RWPE2 (cell line): ENCODE data around the gene ZBTB32.
A peak's percentile ranks its signal among the peaks of the same experiment; 100 is the strongest.

ENCODE experiments used
- ATAC-seq: fragments of 200-7000 bp; cut with Tn5 transposase; 3 replicates; pipeline ENCODE4 v1.9.1; 2021; ENCODE audit warnings: low read depth
- DNase-seq: peaks from one replicate; pipeline ENCODE4 v3.0.0-alpha.2; 2020; ENCODE audit warnings: low spot score
- H3K27ac ChIP-seq: fragments of 450-650 bp; 2 replicates; pipeline ENCODE4 v1.5.1; 2017; ENCODE audit warnings: mild to moderate bottlenecking; ENCODE audit not compliant: poor library complexity, severe bottlenecking
- H3K27me3 ChIP-seq: fragments of 250-450 bp; sonication (Bioruptor Pico); 2 replicates; pipeline ENCODE4 v1.5.1; 2021; ENCODE audit warnings: mild to moderate bottlenecking, moderate library complexity; ENCODE audit not compliant: insufficient read depth, poor library complexity, severe bottlenecking
- H3K36me3 ChIP-seq: fragments of 250-450 bp; sonication (Bioruptor Pico); 2 replicates; pipeline ENCODE4 v1.5.1; 2020; ENCODE audit warnings: low read depth, mild to moderate bottlenecking, moderate library complexity
- H3K4me1 ChIP-seq: fragments of 250-450 bp; sonication (Bioruptor Pico); 2 replicates; pipeline ENCODE4 v1.5.1; 2021; ENCODE audit warnings: mild to moderate bottlenecking, moderate library complexity; ENCODE audit not compliant: insufficient read depth, poor library complexity, severe bottlenecking
- H3K4me3 ChIP-seq: fragments of 250-450 bp; sonication (Bioruptor Pico); 2 replicates; pipeline ENCODE4 v1.5.1; 2021; ENCODE audit warnings: mild to moderate bottlenecking, moderate library complexity; ENCODE audit not compliant: severe bottlenecking
- H3K9me3 ChIP-seq: fragments of 250-450 bp; sonication (Bioruptor Pico); 2 replicates; pipeline ENCODE4 v1.5.1; 2021; ENCODE audit warnings: mild to moderate bottlenecking, moderate library complexity; ENCODE audit not compliant: severe bottlenecking
- CTCF ChIP-seq: fragments of 450-650 bp; IDR thresholded peaks from one replicate; pipeline ENCODE4 v1.5.1; 2017; ENCODE audit warnings: mild to moderate bottlenecking, moderate library complexity; ENCODE audit not compliant: poor library complexity, severe bottlenecking

Gene ZBTB32

GRCh38 chr19:35748106-35749020 lies 44.0 kb downstream of the ZBTB32 start, which contains the start of gene LIN37:
LIN37 (plus strand) TSS chr19:35748576; CDS start chr19:35748725, 149 bp downstream.
- DNase-seq, result peak; percentile 98
- Histone ChIP-seq H3K36me3 (no peaks in the 10 kb centered on the region), H3K4me1 (no peaks in the 10 kb centered on the region), H3K9me3 (no peaks in the 10 kb centered on the region), H3K27me3 (no peaks in the 10 kb centered on the region), H3K4me3 (peak within 1 kb of the TSS; percentile 72), H3K27ac (no peak within 1 kb of the TSS)
- ATAC-seq, result peak; percentile 86
- no peak for TF ChIP-seq CTCF

GRCh38 chr19:35750167-35750566 lies 45.8 kb downstream of the ZBTB32 start:
- no peak for ATAC-seq
- TF ChIP-seq CTCF, result no peak
- H3K36me3 ChIP-seq, result no peaks in the 10 kb centered on the region
- no peaks in the 10 kb centered on the region for H3K9me3 ChIP-seq
- peak; percentile 41 for DNase-seq
- no peaks in the 10 kb centered on the region for H3K4me1 ChIP-seq
- no peak overlapping the region for H3K4me3 ChIP-seq
- no peak overlapping the region for H3K27ac ChIP-seq
- no peaks in the 10 kb centered on the region for H3K27me3 ChIP-seq

- Histone ChIP-seq H3K9me3 (no peaks in the 10 kb centered on the region), H3K27ac (no peak overlapping the region)
- no peak for TF ChIP-seq CTCF
Measured at GRCh38 chr19:35751839-35752745, 47.7 kb downstream of the ZBTB32 start.

GRCh38 chr19:35752746-35753350 lies 48.5 kb downstream of the ZBTB32 start:
- ATAC-seq, result no peak
- no peak for TF ChIP-seq CTCF

More at GRCh38 chr19:35751839-35752745, 47.7 kb downstream of the ZBTB32 start:
- Histone ChIP-seq H3K4me1 (no peaks in the 10 kb centered on the region), H3K4me3 (no peak overlapping the region), H3K27me3 (no peaks in the 10 kb centered on the region), H3K36me3 (no peaks in the 10 kb centered on the region)
- ATAC-seq, result no peak
- DNase-seq, result peak; percentile 55

More at GRCh38 chr19:35752746-35753350, 48.5 kb downstream of the ZBTB32 start:
- H3K27me3 ChIP-seq, result no peaks in the 10 kb centered on the region
- no peaks in the 10 kb centered on the region for H3K4me1 ChIP-seq
- no peak overlapping the region for H3K4me3 ChIP-seq
- H3K9me3 ChIP-seq, result no peaks in the 10 kb centered on the region
- H3K36me3 ChIP-seq, result no peaks in the 10 kb centered on the region
- DNase-seq, result peak; percentile 42
- no peak overlapping the region for H3K27ac ChIP-seq
